Hepatic stellate cell (primary cell): Measurements from ENCODE around the gene LPAR4.
"Not testable (repeated sequence)": the region's sequence is repeated elsewhere in the genome, so short reads cannot be mapped to it uniquely, and the experiment has no call there.

Source experiments
- DNase-seq: peaks from one replicate; pipeline ENCODE4 v3.0.0; 2011; ENCODE audit warnings: low spot score

LPAR4 gene

DNA sequence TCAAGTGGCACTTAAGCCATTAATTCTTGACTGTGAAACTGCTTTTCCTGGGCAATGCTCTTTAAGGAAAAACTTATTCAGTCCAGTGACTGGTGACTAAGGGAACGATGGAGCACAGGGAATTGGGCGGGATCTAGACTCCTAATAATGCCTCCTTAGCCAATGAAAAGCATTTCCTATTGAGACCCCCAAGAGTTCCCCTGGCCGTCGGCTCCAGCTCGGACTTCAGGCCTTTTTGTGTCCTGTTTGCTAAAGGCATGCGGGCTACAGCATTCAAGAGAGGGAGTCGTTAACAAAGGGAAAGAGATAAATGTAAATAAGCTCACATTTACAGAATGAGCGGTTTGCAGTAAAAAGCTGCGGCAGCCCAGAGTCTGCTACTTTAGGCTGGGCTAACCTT, at the start of gene LPAR4:
LPAR4 (plus strand) TSS at position 232 of the 400 bp plus-strand sequence. CDS start 7,150 bp downstream, outside the sequence.
- DNase-seq = peak; percentile 2

DNA sequence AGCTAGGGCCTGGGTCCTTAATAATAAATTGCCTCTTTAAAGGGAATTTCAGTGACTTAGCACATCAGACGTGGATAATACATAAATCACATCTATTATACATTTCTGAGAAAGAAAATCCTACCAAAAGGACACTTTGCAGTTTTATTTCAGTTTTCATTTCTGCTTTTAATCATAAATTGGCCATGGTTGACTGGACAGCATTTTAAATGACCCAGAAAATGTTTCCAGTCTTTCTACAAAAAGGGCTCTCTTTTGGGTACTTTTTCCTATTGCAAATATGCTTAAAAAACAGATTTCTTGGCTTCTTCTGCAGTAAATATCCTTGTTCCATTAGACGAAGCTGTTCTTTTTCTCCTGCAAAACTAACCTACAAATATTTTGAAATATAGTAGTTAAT, 41.4 kb upstream of the LPAR4 start:
- no peak for DNase-seq

DNA sequence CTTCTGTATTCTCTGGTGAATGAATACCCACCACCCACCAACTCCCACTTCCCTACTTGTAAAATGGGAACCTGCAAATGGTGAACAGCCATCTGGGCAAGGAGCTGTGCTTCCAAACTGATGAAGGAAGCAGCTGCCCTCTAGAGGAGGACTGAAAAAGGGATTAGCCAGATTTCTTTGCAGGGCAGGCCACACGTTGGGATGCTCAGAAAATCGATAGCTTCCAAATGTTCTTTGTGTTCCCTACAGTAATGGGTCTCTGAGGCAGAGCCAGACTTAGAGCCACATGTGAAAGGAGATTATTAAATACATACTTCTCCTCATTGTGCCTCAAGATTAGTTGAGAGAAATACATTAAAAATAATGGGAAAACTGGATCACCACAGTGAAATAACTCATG, 39.3 kb upstream of the LPAR4 start:
- no peak for DNase-seq

GRCh38 chrX:78708816-78709215, 38.7 kb upstream of the LPAR4 start:
- no peak for DNase-seq

DNA sequence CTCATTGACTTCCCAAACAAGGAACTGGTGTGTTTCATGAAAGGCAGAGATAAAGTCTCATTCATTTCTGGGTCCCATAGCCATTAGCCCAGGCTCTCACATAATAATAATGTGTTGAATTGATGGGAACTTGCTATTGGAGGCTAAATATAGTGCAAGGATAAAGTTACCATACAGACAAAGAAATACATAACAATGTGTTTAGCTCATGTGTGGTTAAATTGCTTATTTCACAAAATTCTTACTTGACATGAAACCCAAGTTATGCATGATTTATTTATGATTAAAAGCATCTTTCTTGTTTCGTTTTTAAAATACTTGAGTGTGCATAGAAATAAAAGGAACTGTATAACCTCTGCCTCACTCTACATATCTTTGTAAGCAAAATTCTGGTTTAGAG, 37.3 kb upstream of the LPAR4 start:
- DNase-seq = no peak

GRCh38 chrX:78712336-78712735, 35.2 kb upstream of the LPAR4 start:
- no peak for DNase-seq

DNA sequence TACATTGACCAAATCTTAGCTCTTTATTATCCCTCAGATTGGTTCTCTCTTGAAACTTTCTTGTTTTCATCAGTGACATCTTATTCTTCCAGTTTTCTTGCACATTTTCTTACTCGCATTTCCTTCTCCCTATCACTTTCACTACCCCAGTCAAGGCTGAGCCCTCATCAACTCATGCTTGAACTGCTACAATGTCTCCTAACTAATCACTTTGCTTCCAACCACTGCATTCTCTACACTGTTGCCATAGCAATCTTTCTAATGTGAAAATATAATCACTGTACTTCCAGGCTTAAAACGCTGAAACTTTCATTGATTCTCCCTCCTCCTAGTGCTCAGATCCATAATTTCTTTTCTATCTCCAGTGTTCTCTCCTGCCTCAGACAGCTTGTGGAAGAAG, 22.2 kb upstream of the LPAR4 start:
- no peak for DNase-seq

- DNase-seq = no peak
These were observed 1.0 kb upstream of the LPAR4 start for GRCh38 chrX:78746496-78746895.

- no peak for DNase-seq
These were observed 451 bp downstream of the LPAR4 start for GRCh38 chrX:78747971-78748370.

DNA sequence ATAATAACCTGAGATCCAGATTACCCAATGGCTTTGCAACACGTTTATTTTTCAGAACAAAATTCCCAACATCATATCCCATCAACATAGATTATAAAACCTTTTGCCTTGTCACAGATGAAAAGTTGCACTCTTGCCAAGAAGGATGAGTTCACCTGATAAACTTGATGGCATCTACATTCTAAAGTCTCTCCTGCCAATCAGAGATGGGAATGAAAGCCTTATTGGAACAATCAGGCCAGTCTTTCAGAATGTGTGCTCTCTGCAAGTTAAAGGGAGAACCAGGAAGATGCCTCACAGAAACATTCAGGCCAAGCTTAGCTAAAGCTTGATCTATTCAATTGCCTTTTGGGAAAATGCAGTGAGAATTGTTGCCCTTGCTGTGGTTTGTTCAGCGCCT, 1.3 kb downstream of the LPAR4 start:
- no peak for DNase-seq

DNA sequence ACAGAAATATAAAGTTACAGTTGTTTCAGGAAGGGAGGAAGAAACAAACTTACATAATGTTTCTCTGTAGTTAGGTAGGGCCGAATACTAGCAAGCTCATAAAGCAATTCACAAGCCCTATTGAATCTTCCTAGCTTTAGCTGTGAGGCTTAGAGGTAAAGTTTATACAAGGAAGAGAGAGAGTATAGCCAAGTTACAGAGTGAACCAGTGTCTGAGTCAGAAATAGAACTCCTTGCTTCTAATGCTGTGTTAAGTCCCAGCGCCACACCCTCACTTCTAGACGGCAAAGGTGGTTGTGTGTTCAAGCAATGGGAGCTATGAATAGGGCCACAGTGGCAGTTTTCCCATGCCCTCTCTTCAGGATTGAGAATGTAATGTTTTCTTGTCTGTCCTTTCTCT, 6.1 kb downstream of the LPAR4 start:
- no peak for DNase-seq

GRCh38 chrX:78754917-78755316, 7.4 kb downstream of the LPAR4 start:
- DNase-seq = no peak

DNA sequence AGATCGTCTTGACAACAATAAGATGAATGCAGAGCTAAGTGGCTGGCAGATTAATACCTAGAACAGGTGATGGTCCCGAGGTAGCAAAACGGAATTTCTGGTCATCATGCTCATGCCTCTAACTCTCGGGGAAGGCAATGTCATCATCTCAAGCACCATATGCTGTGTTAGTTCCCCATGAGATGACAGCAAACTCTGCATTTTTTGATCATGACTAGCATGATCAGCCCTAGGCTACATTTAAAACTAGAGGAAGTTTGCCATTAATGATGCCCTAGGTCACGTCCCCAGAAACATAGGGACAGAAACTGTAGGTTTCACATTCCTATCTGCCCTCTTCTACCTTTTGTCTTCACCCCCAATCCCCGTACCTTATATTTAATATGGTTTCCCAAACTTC, 11.6 kb downstream of the LPAR4 start:
- DNase-seq = peak; percentile 0

- DNase-seq = no peak
These were observed 21.7 kb downstream of the LPAR4 start for GRCh38 chrX:78769101-78769755.

DNA sequence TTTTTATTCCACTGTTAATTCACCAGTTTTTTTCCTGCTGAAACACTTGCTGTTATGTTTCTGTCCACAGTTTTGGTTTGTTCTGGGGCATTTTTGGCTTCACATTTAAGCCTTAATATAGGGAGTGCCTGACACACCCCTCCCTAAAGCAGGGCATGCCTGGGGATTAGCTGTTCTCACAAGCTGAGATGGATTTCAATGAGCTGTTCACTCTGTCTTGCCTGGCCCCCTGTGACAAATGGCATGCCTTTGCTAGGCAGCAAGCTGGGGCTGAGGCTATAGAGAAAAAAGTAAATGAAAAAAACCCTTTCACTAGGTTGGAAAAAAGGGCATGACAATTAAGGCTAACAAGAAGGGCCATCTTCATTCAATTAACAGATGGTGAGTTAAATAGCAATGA, 22.4 kb downstream of the LPAR4 start:
- no peak for DNase-seq

- DNase-seq = no peak
These were observed 49.4 kb downstream of the LPAR4 start for GRCh38 chrX:78796916-78797315.

GRCh38 chrX:78800114-78800513, 52.6 kb downstream of the LPAR4 start:
- no peak for DNase-seq

GRCh38 chrX:78800694-78801093, 53.2 kb downstream of the LPAR4 start:
- DNase-seq = no peak

DNA sequence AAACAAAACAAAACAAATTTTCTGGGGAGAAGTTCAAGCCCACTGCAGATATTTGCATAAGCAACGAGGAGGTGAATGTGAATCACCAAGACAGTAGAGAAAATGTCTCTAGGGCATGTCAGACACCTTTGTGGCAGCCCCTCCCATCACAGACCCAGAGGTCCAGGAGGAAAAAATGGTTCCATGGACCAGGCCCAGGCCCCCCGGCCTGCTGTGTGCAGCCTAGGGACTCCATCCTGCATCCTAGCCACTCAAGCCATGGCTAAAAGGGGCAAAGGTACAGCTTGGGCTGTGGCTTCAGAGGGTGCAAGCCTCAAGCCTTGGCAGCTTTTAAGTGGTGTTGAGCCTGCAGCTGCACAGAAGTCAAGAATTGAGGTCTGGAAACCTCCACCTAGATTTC, 54.0 kb downstream of the LPAR4 start:
- no peak for DNase-seq

GRCh38 chrX:78802526-78802925, 55.0 kb downstream of the LPAR4 start:
- DNase-seq = not testable (repeated sequence)
